Muscle of arm (tissue), 12 donors: Measurements from ENCODE around the gene NLRP6. TPM values are rescaled to one million over a fixed set of nuclear protein-coding genes. Genes with fewer than 3 reads are reported as not detected.
"Not testable (repeated sequence)": the region's sequence is repeated elsewhere in the genome, so short reads cannot be mapped to it uniquely, and the experiment has no call there.

ENCODE experiments used
- DNase-seq: peaks from one replicate; pipeline ENCODE4 v3.0.0-alpha.2; 2013
- polyA plus RNA-seq, 12 donors: library from polyadenylated mRNA; unstranded; fragments of 120-200 nt; gene quantifications; one replicate each; pipeline ENCODE4 v1.2.1, GENCODE V29; 2013; ENCODE audit not compliant: insufficient read length in 12 of 12

NLRP6 gene
- polyA plus RNA-seq, 12 donors: not detected

DNA sequence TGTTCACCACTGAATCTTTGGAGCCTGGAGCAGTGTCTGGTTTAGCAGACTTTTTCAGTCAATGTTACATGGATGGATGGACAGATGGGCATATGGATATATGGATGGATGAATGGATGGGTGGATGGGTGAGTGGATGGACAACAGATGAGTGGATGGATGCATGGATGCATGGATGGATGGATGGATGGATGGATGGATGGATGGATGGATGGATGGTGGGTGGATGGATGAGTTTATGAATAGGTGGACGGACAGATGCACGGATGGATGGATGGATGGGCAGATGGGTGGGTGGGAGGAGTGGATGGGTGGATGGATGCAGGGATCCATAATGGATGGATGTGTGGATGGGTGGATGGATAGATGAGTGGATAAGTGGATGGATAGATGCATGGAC is 22.4 kb upstream of the NLRP6 start:
- no peak for DNase-seq

DNA sequence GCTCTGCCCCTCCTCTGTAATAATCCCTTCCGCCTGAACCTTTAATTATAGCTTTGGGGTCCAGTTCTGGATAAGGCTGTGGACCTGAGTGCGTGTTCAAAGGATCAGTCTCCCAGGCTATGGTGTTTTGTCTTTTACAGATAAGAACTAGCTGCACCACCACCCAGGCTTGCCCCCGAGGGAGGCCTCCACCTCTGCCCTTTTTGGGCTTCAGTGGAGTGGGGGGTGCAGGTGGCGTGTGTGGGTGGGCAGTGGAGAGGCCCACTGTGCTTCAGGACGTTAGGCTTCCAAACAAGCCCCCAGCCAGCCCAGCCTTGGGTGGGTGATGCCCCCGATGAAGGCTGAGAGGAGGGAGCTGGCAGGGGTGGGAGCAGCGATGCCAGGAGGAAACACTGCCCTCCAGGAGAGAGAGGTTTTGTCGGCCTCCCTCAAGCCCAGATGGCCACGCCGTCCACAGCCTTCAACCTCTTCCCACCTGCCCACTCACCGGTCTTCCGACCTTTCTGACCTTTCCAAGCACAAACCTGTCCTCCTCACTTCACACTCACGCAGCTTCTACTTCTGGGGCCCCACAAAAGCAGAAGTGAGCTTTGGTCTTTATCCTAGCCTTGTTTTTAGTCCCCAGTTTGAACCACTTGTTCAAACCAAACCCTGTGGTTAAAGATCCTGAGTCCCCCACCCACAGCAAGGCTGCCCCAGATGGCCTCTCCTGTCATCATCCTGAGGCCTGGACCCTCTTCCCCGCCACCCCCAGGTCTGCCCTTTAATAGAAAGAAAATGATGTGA is 21.1 kb upstream of the NLRP6 start:
- no peak for DNase-seq

DNA sequence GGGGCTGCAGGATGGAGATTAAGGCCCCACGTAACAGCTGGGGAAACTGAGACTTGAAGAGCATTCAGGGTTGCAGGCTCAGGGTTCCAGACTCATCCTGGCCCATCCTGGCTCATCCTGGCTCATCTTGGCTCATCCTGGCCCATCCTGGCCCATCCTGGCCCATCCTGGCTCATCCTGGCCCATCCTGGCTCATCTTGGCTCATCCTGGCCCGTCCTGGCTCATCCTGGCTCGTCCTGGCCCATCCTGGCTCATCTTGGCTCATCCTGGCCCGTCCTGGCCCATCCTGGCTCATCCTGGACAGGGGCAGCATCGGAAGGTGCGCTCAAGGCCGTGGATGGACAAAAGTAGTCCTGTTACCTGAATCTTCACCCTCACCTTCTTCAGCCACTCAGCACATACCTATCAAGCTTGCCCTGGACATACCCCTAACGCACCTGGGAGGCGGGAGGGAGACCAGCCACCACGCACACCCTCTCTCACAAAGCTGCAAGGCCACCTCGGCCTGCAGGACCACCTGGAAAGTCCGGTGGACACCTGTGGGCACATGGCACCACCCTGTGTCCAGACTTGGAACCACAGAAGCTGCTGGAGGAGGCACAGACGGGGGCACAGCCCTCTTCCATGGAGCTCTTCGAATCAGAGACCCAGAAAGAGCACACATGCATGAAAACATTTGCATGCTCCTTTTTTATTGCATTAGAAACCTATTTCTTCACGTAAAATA is 20.3 kb upstream of the NLRP6 start:
- no peak for DNase-seq

DNA sequence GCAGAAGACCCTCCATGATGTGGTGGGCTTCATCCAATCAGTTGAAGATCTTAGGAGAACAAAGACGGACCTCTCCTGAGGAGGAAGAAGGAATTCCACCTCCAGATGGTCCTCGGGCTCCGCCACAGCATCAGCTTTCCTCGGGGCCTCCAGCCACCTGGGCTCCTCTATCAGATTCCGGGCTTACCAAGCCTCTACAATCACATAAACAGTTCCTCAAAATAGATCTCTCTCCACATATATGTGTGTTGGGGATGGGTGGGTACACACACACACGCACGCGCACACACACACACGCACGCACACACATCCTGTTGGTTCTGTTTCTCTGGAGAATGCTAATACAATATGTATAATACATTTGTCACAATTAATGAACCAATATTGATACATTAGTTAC is 18.8 kb upstream of the NLRP6 start:
- DNase-seq: no peak

DNA sequence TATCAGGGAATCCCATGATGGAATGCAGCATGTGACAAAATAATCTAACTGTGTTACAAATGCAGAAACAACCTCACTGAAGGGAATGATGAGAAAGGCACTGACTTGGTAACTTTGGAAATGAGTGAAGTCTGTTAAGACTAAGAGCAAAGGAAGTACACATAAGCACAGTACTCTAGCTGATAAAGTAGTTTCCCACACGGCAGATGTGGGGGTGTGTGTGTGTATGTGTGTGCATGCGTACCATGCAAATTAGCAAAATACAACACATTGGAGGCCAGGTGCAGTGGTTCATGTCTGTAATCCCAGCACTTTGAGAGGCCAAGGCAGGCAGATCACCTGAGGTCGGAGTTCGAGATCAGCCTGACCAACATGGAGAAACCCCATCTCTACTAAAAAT is 16.6 kb upstream of the NLRP6 start:
- no peak for DNase-seq

DNA sequence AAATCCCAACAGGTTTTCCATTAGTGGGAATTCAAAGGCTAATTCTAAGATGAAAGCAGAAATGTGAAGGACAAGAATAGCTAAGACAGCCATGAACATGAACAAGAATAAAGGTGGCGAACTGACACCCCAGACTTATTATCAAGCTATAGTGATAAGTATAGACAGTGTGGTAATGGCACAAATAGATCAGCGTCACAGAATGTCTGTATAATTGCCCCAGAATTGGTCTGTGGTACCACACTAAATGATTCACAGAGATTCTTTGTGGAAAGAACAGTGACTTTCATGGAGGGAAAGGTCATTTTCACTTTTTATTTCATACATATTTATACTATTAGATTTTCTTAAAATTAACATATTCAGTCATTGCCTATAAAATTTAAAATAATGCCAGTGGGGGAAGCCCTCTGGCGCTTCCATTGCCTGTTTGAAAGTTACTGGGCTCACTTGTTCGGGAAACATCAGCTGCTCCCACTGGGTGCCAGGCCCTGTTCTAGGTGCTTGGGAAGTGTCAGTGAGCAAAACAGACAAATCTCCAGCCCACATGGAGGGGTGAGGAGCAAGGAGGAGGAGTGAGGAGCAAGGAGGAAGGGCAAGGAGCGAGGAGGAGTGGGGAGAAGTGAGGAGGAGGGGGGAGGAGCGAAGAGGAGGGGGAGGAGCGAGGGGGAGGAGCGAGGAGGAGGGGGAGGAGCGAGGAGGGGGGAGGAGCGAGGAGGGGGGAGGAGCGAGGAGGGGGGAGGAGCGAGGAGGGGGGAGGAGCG is 11.3 kb upstream of the NLRP6 start:
- no peak for DNase-seq

DNA sequence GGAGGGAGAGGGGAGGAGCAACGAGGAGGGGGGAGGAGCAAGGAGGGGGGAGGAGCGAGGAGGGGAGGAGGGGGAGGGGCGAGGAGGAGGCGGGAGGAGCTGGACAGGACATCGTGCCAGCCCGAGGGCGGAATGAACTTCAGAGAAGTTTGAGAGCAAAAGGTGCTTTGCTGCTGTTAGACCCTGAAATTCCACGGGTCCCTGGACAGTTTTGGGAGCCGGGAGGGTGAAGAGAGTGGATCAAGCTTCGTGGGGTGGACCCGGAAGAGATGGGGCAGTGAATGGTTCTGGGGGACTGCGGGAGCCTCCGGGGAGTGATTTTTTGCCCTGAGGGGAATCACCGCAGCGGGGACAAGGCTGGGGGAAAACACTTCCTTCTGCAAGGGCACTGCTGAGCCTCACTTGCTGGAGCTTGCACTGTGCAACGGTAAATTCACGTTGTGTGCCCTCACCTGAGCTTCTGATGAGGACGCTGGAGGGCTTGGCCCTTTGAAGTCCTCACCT is 10.7 kb upstream of the NLRP6 start:
- DNase-seq: no peak

DNA sequence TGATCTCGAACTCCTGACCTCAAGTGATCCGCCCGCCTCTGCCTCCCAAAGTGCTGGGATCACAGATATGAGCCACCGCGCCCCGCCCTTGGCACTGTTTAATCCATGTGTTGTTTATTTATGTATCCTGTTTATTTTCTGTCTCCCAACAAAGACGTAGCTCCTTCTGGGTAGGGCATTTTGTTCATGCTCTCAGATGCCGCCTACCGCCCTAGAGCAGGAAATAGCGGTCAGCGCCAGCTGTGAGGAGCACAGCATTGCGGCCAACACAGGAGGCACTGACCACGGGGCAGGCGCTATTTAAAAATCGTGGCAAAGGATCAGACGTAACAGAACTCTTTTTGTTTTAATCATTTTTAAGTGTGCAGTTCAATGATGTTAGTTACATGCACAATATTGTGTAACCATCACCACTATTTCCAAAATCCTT is 9.5 kb upstream of the NLRP6 start:
- not testable (repeated sequence) for DNase-seq

DNA sequence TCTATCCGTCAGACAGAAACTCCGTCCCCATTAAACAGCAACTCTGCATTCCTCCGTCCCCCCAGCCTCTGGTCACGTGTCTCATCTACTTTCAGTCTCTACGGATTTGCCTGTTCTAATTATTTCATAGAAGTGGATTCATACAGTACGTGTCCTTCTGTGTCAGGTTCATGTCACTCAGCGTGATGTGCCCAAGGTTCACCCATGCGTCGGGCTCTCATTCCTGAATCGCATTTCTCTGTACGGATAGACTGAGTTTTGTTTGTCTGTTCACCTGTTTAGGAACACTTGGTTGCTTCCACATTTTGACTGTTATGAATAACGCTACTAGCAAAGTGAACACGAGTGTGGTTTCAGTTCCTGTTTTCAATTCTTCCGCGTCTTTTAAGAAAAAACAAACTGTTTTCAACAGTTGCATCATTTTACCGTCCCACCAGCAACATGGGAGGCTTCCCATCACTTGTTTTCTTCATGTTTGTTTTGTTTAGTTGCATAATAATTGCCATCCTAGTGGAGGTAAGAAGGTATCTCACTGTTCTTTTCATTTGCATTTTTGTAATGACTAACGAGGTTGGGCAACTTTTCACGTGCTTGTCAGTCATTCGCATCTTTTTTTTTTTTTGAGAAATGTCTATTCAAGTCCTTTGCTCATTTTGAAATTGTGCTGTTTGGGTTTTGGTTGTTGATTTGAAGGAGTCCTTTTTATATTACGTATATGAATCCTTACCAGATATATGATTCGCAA is 8.9 kb upstream of the NLRP6 start:
- DNase-seq: no peak

DNA sequence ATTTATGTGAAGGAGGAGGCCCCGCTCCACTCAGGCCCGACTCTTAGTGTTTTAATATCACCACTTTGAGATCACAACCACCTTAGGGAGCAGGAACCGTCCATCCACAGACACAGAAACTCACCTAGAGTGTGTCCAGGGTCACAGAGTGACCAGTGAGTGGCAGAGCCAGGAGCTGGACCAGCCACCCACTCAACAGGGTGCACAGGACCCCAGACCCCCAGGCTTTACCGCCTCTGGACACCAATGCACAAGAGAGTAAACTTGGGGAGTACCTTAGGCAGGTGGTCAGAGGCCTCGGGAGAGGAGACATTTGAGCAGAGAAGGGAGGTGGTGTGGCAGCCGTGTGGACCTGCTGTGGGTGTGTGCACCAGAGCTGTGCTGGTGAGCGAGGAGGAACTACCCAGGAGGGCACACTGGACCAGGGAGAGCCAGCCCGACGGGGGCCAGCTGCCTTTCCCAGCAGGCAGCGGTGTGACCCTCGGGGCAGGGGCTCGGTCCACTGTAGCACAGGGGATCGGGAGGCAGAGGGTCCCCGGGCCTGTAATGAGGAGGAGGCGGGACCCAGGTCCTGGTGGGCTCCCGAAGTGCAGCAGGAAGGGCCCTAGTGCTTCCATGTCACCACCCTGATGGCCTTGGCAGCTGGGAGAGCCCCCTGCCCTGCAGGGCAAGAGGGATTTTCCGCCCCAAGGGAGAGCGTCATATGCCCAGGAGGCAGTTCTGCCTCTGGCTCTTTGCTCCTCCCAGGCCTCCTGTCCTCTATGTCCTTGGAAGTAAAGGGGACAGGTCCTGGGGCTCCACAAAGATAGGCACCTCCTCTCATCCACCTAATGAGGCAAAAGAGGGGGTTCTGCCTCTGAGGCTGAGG is 7.5 kb upstream of the NLRP6 start:
- DNase-seq: no peak

DNA sequence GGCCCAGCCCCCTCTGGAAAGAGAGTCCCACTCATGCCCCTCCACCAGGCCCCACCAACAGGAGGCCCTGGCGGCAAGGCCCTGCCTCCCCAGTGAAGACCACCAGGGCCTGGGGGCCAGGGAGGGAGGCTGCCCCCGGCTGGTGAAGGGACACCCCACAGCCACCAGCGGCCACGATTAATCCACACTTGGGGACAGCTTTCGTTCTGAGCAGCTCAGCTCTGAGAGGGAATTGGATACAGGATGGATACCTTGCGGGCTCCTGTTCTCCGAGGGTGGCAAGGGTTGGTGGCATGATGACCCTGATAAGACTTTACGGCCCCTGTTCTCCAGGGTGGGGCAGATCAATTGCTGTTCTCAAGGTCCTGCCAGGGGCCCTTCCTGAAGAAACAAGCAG is 6.9 kb upstream of the NLRP6 start:
- no peak for DNase-seq

DNA sequence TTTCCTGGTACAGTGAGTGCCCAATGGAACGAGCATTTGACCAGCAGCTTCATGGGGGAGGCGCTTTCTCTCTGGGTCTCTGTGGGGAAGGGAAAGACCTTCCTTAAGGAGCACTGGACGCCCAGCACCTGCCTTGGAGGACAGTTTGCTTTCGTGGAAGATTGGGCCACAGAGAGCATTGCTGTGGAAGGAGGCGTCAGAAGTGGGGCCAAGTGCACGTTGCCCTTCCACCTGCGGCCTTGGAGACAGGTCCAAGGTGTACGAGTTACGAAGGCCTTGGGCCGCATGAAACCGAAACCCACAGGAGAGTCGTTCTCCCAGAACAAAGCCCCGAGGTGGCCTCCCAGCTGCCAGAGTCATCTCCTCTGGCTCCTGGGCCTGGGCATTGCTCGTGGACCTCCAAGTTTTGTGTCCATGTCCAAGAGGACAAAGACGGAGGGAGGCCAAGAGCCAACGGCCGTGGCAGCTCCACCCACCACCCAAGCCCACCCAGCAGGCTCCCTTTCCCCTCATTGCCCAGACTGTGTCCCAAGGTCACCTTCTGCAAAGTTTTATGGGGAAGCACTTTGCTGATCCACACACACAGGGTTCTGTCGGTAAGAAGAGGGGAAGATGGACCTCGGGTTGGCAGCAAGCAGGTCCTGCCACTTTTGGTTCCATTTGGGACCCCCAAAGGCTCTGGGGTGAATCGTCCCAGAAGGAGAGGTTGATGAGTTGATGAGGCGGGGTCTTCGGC is 5.8 kb upstream of the NLRP6 start:
- DNase-seq: no peak

DNA sequence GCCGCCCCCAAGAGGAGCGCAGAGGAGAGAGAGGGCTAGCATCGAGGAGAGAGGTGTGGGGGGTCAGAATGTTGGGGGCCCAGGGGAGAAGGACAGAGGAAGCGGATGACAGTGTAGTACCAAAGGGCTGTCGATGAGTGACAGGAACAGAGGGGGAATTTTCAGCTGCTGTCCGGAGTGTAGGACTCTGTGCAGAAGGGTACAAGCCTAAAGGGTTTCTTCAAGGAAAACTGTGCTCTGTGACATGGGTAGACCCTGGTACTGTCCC is 5.3 kb upstream of the NLRP6 start:
- no peak for DNase-seq

DNA sequence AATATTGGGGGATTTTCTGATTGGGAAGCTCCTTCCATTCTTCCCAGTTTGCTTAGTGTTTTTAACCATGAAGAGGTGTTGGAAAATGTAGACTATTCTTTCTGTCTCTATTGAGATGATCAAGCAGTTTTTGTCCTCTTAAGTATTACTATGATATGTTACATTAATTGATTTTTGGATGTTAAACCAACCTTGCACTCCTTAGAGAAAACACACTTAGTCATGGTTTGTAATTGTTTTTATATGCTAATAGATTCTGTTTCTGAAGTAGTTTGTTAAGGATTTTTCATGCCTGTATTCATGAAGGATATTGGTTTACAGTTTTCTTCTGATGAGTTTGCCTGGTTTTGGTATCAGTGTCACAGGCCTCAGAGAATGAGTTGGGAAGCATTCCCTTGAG is 2.0 kb upstream of the NLRP6 start:
- no peak for DNase-seq

DNA sequence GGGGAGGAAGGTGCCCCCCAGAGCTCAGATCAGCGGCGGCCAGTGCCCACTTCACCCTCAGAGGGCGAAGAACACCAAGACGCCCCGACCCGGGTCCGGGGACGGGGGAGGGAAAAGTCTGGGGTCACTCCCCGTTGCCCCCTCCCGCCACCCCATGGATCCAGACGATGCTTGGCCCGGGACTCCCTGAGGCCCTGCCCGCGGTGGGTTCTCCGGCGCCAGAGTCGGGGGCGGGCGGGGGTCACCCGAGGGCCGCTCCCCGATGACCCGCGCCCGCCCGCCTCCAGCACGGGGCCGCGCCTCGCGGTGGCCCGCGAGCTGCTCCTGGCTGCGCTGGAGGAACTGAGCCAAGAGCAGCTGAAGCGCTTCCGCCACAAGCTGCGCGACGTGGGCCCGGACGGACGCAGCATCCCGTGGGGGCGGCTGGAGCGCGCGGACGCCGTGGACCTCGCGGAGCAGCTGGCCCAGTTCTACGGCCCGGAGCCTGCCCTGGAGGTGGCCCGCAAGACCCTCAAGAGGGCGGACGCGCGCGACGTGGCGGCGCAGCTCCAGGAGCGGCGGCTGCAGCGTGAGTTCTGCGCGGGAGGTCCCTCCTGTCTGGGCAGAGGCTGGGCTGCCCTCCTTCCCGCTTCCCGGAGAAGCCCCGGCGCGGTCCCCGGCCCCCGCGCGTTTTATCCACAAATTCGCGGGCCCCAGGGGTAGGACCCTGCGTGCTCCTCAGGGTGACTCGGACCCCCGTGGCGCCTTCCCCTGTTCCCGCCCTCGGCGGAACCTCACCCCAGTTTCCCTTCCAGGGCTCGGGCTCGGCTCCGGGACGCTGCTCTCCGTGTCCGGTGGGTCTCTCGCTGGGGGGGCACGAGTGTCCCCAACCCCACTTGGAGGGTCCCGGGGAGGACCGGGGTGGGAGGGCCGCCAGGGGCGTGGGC is 1.1 kb downstream of the NLRP6 start:
- no peak for DNase-seq

DNA sequence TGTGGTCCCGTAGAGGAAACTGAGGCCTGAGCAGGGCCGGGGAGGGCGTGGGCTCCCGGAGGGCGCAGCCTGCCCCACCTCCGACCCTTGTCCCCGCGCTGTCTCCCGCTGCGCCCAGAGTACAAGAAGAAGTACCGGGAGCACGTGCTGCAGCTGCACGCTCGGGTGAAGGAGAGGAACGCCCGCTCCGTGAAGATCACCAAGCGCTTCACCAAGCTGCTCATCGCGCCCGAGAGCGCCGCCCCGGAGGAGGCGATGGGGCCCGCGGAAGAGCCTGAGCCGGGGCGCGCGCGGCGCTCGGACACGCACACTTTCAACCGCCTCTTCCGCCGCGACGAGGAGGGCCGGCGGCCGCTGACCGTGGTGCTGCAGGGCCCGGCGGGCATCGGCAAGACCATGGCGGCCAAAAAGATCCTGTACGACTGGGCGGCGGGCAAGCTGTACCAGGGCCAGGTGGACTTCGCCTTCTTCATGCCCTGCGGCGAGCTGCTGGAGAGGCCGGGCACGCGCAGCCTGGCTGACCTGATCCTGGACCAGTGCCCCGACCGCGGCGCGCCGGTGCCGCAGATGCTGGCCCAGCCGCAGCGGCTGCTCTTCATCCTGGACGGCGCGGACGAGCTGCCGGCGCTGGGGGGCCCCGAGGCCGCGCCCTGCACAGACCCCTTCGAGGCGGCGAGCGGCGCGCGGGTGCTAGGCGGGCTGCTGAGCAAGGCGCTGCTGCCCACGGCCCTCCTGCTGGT is 1.9 kb downstream of the NLRP6 start:
- no peak for DNase-seq

DNA sequence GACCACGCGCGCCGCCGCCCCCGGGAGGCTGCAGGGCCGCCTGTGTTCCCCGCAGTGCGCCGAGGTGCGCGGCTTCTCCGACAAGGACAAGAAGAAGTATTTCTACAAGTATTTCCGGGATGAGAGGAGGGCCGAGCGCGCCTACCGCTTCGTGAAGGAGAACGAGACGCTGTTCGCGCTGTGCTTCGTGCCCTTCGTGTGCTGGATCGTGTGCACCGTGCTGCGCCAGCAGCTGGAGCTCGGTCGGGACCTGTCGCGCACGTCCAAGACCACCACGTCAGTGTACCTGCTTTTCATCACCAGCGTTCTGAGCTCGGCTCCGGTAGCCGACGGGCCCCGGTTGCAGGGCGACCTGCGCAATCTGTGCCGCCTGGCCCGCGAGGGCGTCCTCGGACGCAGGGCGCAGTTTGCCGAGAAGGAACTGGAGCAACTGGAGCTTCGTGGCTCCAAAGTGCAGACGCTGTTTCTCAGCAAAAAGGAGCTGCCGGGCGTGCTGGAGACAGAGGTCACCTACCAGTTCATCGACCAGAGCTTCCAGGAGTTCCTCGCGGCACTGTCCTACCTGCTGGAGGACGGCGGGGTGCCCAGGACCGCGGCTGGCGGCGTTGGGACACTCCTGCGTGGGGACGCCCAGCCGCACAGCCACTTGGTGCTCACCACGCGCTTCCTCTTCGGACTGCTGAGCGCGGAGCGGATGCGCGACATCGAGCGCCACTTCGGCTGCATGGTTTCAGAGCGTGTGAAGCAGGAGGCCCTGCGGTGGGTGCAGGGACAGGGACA is 2.7 kb downstream of the NLRP6 start:
- no peak for DNase-seq
